MM.1S (cell line): ENCODE measurements around the gene KCTD5.
"Not testable (repeated sequence)": the region's sequence is repeated elsewhere in the genome, so short reads cannot be mapped to it uniquely, and the experiment has no call there.

ENCODE experiments used
- EZH2phosphoT487 ChIP-seq: fragments of 300-600 bp; sonication (generic); IDR thresholded peaks from 2 replicates; pipeline ENCODE4 v1.6.1; 2018; ENCODE audit warnings: antibody characterized with exemption, low read length
- TF ChIP-seq, protein P1 (sequence below): fragments of 300-600 bp; sonication (generic); IDR thresholded peaks from 2 replicates; pipeline ENCODE4 v1.5.1; 2016; ENCODE audit warnings: antibody characterized with exemption, low read length, mixed read lengths

DNA sequence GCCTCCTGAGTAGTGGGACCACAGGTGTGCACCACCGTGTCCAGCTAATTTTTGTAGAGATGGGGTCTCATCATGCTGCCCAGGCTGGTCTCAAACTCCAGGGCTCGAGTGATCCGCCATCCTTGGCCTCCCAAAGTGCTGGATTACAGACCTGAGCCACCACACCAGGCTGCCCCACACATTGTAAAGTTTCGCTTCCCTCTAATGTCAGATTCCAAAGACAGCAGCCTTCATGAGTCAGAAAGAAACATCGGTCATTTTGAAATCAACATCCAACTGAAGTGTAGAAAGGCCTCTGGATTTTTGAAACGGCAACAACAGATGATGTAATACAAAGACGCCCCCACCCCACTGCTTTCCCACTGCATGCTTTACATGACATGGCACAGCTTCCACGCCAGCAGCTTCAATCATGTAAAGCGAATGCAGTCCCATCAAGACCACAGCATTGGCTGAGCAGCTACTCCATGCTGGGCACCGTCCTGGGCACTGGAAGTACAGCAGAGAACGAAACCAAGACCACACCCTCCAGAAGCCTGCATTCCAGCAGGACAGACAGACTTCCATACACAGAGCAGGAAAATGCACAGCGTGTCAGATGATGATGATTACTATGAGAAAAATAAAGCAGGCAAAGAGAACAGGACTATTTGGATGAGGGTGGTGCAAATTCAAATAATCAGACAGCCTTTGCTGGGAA is 37.4 kb upstream of the KCTD5 start:
- TF ChIP-seq, protein P1, sequence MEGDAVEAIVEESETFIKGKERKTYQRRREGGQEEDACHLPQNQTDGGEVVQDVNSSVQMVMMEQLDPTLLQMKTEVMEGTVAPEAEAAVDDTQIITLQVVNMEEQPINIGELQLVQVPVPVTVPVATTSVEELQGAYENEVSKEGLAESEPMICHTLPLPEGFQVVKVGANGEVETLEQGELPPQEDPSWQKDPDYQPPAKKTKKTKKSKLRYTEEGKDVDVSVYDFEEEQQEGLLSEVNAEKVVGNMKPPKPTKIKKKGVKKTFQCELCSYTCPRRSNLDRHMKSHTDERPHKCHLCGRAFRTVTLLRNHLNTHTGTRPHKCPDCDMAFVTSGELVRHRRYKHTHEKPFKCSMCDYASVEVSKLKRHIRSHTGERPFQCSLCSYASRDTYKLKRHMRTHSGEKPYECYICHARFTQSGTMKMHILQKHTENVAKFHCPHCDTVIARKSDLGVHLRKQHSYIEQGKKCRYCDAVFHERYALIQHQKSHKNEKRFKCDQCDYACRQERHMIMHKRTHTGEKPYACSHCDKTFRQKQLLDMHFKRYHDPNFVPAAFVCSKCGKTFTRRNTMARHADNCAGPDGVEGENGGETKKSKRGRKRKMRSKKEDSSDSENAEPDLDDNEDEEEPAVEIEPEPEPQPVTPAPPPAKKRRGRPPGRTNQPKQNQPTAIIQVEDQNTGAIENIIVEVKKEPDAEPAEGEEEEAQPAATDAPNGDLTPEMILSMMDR = not testable (repeated sequence)
- not testable (repeated sequence) for TF ChIP-seq EZH2phosphoT487
